Measurements from ENCODE around the gene ATRAID.

DNA sequence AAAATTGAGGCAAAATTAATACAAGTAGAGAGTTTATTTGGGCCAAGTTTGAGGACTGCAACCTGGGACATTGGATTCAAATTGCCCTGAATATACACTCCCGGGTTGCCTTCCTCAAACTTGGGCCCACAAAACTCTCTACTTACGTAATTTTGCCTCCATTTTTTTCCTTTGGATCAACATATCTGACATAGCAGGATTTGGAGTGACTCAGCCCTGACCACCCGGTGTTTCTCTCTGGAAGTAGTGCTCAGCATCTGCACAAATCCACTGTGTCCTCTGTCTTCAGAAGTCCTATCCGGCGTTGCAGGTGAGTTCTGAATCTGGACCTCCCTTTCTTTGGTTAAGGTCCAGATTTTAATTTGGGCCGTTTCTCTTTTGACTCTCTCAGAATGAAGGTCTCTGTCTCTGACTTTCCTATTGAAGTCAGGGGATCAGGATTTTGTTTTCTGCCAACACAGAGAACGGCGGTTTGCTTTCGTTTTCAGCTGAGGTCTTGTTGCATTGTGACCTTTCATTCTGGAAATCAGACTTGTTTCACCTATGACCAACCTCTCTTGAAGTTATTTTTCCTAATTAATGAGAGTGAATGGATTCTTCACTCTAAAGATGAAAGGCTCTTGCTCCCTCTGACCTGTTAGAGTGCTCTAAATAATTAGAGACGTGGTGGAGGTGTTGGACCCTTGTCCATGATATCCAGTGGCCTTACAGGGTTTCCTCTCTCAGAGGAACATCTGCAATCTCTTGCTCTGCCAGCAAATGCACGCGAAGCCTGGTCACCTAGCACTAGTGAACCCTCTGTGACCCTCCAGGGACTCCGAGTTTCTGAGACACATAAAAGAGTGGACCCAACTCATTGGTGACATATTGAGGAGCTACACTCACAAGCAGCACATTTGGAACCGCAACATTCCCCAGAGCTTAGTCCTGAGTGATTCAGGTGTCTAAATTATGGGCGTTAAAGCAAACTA lies 49.4 kb upstream of the ATRAID start:
- TF ChIP-seq, protein P1, sequence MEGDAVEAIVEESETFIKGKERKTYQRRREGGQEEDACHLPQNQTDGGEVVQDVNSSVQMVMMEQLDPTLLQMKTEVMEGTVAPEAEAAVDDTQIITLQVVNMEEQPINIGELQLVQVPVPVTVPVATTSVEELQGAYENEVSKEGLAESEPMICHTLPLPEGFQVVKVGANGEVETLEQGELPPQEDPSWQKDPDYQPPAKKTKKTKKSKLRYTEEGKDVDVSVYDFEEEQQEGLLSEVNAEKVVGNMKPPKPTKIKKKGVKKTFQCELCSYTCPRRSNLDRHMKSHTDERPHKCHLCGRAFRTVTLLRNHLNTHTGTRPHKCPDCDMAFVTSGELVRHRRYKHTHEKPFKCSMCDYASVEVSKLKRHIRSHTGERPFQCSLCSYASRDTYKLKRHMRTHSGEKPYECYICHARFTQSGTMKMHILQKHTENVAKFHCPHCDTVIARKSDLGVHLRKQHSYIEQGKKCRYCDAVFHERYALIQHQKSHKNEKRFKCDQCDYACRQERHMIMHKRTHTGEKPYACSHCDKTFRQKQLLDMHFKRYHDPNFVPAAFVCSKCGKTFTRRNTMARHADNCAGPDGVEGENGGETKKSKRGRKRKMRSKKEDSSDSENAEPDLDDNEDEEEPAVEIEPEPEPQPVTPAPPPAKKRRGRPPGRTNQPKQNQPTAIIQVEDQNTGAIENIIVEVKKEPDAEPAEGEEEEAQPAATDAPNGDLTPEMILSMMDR (IDR thresholded peaks at IDR 0.05) = no peak
- TF ChIP-seq POLR2A (IDR thresholded peaks at IDR 0.05) = no peak

All from upper lobe of left lung (tissue), 4 donors.